Measurements from ENCODE around the gene HYKK.
A peak's percentile ranks its signal among the peaks of the same experiment; 100 is the strongest.

The HYKK gene

GRCh38 chr15:78571382-78571781 is 64.0 kb downstream of the HYKK start:
- Histone ChIP-seq H2AFZ (ENCODE audit: low read depth, low read length) (no peak overlapping the region), H3K27ac (ENCODE audit: low read length) (no peak overlapping the region), H3K79me2 (ENCODE audit: low read length) (peaks cover 28% of the 10 kb centered on the region), H4K20me1 (ENCODE audit: insufficient read depth, low read length) (peaks cover 13% of the 10 kb centered on the region; the same call in 1 of the 2 replicates), H3K36me3 (replicated peaks; ENCODE audit: low read depth, low read length) (no peaks in the 10 kb centered on the region), H3K4me2 (ENCODE audit: low read length) (no peak overlapping the region), H3K9ac (ENCODE audit: low read length) (no peak overlapping the region), H3K27me3 (ENCODE audit: low read depth, low read length) (no peaks in the 10 kb centered on the region), H3K9me3 (ENCODE audit: insufficient read depth, low read length) (no peaks in the 10 kb centered on the region), H3K4me3 (ENCODE audit: low read length) (no peak overlapping the region), H3K4me1 (ENCODE audit: low read length) (peaks cover 32% of the 10 kb centered on the region)
- TF ChIP-seq CTCF (IDR thresholded peaks at IDR 0.05; ENCODE audit: low read depth, low read length) (no peak), EZH2phosphoT487 (IDR thresholded peaks at IDR 0.05; ENCODE audit: low read depth) (no peak)

DNA sequence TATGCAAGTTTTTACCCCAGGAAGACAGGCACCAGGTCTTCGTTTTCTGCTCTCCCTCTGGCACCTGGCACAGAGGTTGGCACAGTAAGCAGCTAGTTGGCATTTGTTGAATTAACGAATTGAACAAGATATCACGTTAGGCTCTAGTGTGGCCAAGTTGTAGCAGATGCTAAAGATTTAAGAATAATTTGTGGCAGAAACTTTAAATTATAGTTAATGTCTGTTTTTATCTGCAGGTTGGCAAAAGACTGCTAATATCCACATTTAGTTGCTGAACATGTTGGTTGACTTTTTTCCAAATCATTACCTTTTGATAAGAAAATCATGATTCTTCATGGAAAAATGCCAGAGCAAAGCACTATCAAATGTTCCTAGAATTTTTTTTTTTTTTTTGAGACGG is 66.0 kb downstream of the HYKK start:
- H3K4me2 ChIP-seq (ENCODE audit: low read length) = no peak overlapping the region
- peaks cover 20% of the 10 kb centered on the region for H3K79me2 ChIP-seq (ENCODE audit: low read length)
- no peak overlapping the region for H3K27ac ChIP-seq (ENCODE audit: low read length)
- H3K27me3 ChIP-seq (ENCODE audit: low read depth, low read length) = no peaks in the 10 kb centered on the region
- H2AFZ ChIP-seq (ENCODE audit: low read depth, low read length) = no peak overlapping the region
- peaks cover 13% of the 10 kb centered on the region; the same call in 1 of the 2 replicates for H4K20me1 ChIP-seq (ENCODE audit: insufficient read depth, low read length)
- TF ChIP-seq CTCF (IDR thresholded peaks at IDR 0.05; ENCODE audit: low read depth, low read length) (no peak), EZH2phosphoT487 (IDR thresholded peaks at IDR 0.05; ENCODE audit: low read depth) (no peak)
- no peaks in the 10 kb centered on the region for H3K9me3 ChIP-seq (ENCODE audit: insufficient read depth, low read length)
- no peak overlapping the region for H3K4me3 ChIP-seq (ENCODE audit: low read length)
- peaks cover 20% of the 10 kb centered on the region for H3K4me1 ChIP-seq (ENCODE audit: low read length)
- no peaks in the 10 kb centered on the region for H3K36me3 ChIP-seq (replicated peaks; ENCODE audit: low read depth, low read length)
- no peak overlapping the region for H3K9ac ChIP-seq (ENCODE audit: low read length)

- Histone ChIP-seq H3K36me3 (replicated peaks; ENCODE audit: low read depth, low read length) (no peaks in the 10 kb centered on the region), H2AFZ (ENCODE audit: low read depth, low read length) (no peak overlapping the region), H3K4me3 (ENCODE audit: low read length) (peak overlapping the region; percentile 16), H3K4me1 (ENCODE audit: low read length) (peaks cover 16% of the 10 kb centered on the region), H3K4me2 (ENCODE audit: low read length) (peak overlapping the region; percentile 51), H3K27ac (ENCODE audit: low read length) (no peak overlapping the region), H3K9ac (ENCODE audit: low read length) (no peak overlapping the region), H4K20me1 (ENCODE audit: insufficient read depth, low read length) (peaks cover 13% of the 10 kb centered on the region; the same call in 1 of the 2 replicates), H3K9me3 (ENCODE audit: insufficient read depth, low read length) (no peaks in the 10 kb centered on the region), H3K27me3 (ENCODE audit: low read depth, low read length) (no peaks in the 10 kb centered on the region), H3K79me2 (ENCODE audit: low read length) (peaks cover 17% of the 10 kb centered on the region)
- no peak for TF ChIP-seq EZH2phosphoT487 (IDR thresholded peaks at IDR 0.05; ENCODE audit: low read depth)
- no peak for TF ChIP-seq CTCF (IDR thresholded peaks at IDR 0.05; ENCODE audit: low read depth, low read length)
These were observed 67.6 kb downstream of the HYKK start for GRCh38 chr15:78574944-78575343.
